Activated T-helper 1 cell treated with anti-CD3 and anti-CD28 coated beads, Interleukin-12 subunit alpha, Interleukin-12 subunit beta, Interleukin-2, Interleukin-4 antibody, amounts not matched to agents 30 ng/mL and 10 ng/mL and 1 ng/mL, durations not matched to agents 14 hours and 24 hours and 36 hours (primary cell): ENCODE results near the gene POU2F2. TPM values are rescaled to one million over a fixed set of nuclear protein-coding genes. Genes with fewer than 3 reads are reported as not detected.

Experiments used
- DNase-seq: peaks from one replicate; pipeline ENCODE4 v3.0.0; 2021; ENCODE audit warnings: low spot score
- H3K27ac Mint-ChIP-seq: one replicate; pipeline ENCODE4 v1.8.0; 2021; ENCODE audit warnings: mild to moderate bottlenecking, mixed read lengths
- H3K27me3 Mint-ChIP-seq: one replicate; pipeline ENCODE4 v1.8.0; 2022; ENCODE audit warnings: mild to moderate bottlenecking, moderate library complexity, mixed read lengths; ENCODE audit not compliant: insufficient read depth
- H3K36me3 Mint-ChIP-seq: one replicate; pipeline ENCODE4 v1.8.0; 2021; ENCODE audit warnings: low read depth, mixed read lengths
- H3K4me1 Mint-ChIP-seq: one replicate; pipeline ENCODE4 v1.8.0; 2021; ENCODE audit warnings: low read depth, mixed read lengths
- H3K4me3 Mint-ChIP-seq: one replicate; pipeline ENCODE4 v1.8.0; 2021; ENCODE audit warnings: mild to moderate bottlenecking, moderate library complexity, mixed read lengths
- H3K9me3 Mint-ChIP-seq: one replicate; pipeline ENCODE4 v1.8.0; 2021; ENCODE audit warnings: mixed read lengths
- intact Hi-C: fragments of 100-400 bp; cut with micrococcal nuclease; formaldehyde crosslinking; loops from one replicate; pipeline ENCODE4 v1.15.1; 2024
- total RNA-seq: library from RNA; stranded (reverse); gene quantifications from 2 replicates; pipeline ENCODE4 v1.2.3, GENCODE V29; 2022

The POU2F2 gene
- total RNA-seq, 1 donor from 2014 or later = 64.0 TPM

GRCh38 chr19:42129399-42130253, 2.6 kb downstream of the POU2F2 start:
- no peak for DNase-seq
- Mint-ChIP-seq H3K27me3 (no peaks in the 10 kb centered on the region), H3K4me1 (peaks cover 61% of the 10 kb centered on the region), H3K36me3 (peaks cover 20% of the 10 kb centered on the region), H3K27ac (peak overlapping the region; percentile 57), H3K4me3 (peak overlapping the region; percentile 93), H3K9me3 (no peaks in the 10 kb centered on the region)
- intact Hi-C loops = no loop called here

- no peak overlapping the region for H3K4me3 Mint-ChIP-seq
- peak overlapping the region; percentile 45 for H3K27ac Mint-ChIP-seq
- H3K36me3 Mint-ChIP-seq = peaks cover 34% of the 10 kb centered on the region
- peaks cover 58% of the 10 kb centered on the region for H3K4me1 Mint-ChIP-seq
- intact Hi-C loops = no loop called here
- no peaks in the 10 kb centered on the region for H3K9me3 Mint-ChIP-seq
- H3K27me3 Mint-ChIP-seq = no peaks in the 10 kb centered on the region
- DNase-seq = no peak
These were observed 5.7 kb downstream of the POU2F2 start for GRCh38 chr19:42126574-42126973.

- DNase-seq = no peak
- Mint-ChIP-seq H3K4me1 (peaks cover 60% of the 10 kb centered on the region), H3K27ac (no peak overlapping the region), H3K4me3 (no peak overlapping the region), H3K9me3 (no peaks in the 10 kb centered on the region), H3K36me3 (peaks cover 37% of the 10 kb centered on the region), H3K27me3 (no peaks in the 10 kb centered on the region)
- intact Hi-C loops = no loop called here
These were observed 6.7 kb downstream of the POU2F2 start for GRCh38 chr19:42125536-42125935.

- DNase-seq = no peak
- Mint-ChIP-seq H3K4me3 (no peak overlapping the region), H3K27me3 (no peaks in the 10 kb centered on the region), H3K9me3 (no peaks in the 10 kb centered on the region), H3K36me3 (peaks cover 33% of the 10 kb centered on the region), H3K4me1 (peaks cover 50% of the 10 kb centered on the region), H3K27ac (no peak overlapping the region)
- intact Hi-C loops = loop anchor here (5.0 kb wide), 2 partner anchors 237 to 298 kb away; no protein-coding TSS in a partner anchor
These were observed 7.8 kb downstream of the POU2F2 start for GRCh38 chr19:42124386-42124901.

- no peaks in the 10 kb centered on the region for H3K27me3 Mint-ChIP-seq
- H3K36me3 Mint-ChIP-seq = peaks cover 35% of the 10 kb centered on the region
- H3K9me3 Mint-ChIP-seq = no peaks in the 10 kb centered on the region
- peak overlapping the region; percentile 78 for H3K4me3 Mint-ChIP-seq
- intact Hi-C loops = loop anchor here (1.0 to 5.0 kb wide), 6 partner anchors 9 to 299 kb away; partner anchors contain the start of genes DEDD2, GSK3A and POU2F2
- H3K4me1 Mint-ChIP-seq = peaks cover 49% of the 10 kb centered on the region
- H3K27ac Mint-ChIP-seq = peak overlapping the region; percentile 97
- no peak for DNase-seq
These were observed 8.5 kb downstream of the POU2F2 start for GRCh38 chr19:42123765-42124164.

GRCh38 chr19:42122691-42123607, 9.3 kb downstream of the POU2F2 start:
- Mint-ChIP-seq H3K27me3 (no peaks in the 10 kb centered on the region), H3K4me1 (peaks cover 47% of the 10 kb centered on the region), H3K4me3 (peak overlapping the region; percentile 78), H3K36me3 (peaks cover 33% of the 10 kb centered on the region), H3K27ac (peak overlapping the region; percentile 97), H3K9me3 (no peaks in the 10 kb centered on the region)
- DNase-seq = peak; percentile 42
- intact Hi-C loops = loop anchor here (1.0 to 5.0 kb wide), 7 partner anchors 9 to 299 kb away; partner anchors contain the start of genes DEDD2, GSK3A and POU2F2

GRCh38 chr19:42121656-42122069, 10.6 kb downstream of the POU2F2 start:
- intact Hi-C loops = loop anchor here (1.0 to 5.0 kb wide), 6 partner anchors 13 to 301 kb away; partner anchors contain the start of genes DEDD2 and GSK3A
- peaks cover 42% of the 10 kb centered on the region for H3K4me1 Mint-ChIP-seq
- peaks cover 28% of the 10 kb centered on the region for H3K36me3 Mint-ChIP-seq
- H3K4me3 Mint-ChIP-seq = peak overlapping the region; percentile 78
- no peaks in the 10 kb centered on the region for H3K9me3 Mint-ChIP-seq
- peak; percentile 74 for DNase-seq
- H3K27ac Mint-ChIP-seq = peak overlapping the region; percentile 97
- H3K27me3 Mint-ChIP-seq = no peaks in the 10 kb centered on the region

GRCh38 chr19:42121036-42121621, 11.1 kb downstream of the POU2F2 start:
- peak overlapping the region; percentile 78 for H3K4me3 Mint-ChIP-seq
- intact Hi-C loops = loop anchor here (5.0 kb wide), 2 partner anchors 234 to 301 kb away; no protein-coding TSS in a partner anchor
- peak overlapping the region; percentile 97 for H3K27ac Mint-ChIP-seq
- peaks cover 42% of the 10 kb centered on the region for H3K4me1 Mint-ChIP-seq
- DNase-seq = no peak
- no peaks in the 10 kb centered on the region for H3K27me3 Mint-ChIP-seq
- peaks cover 30% of the 10 kb centered on the region for H3K36me3 Mint-ChIP-seq
- H3K9me3 Mint-ChIP-seq = no peaks in the 10 kb centered on the region

- Mint-ChIP-seq H3K4me1 (peaks cover 48% of the 10 kb centered on the region), H3K27ac (peak overlapping the region; percentile 97), H3K4me3 (peak overlapping the region; percentile 78), H3K9me3 (no peaks in the 10 kb centered on the region), H3K36me3 (peaks cover 33% of the 10 kb centered on the region), H3K27me3 (no peaks in the 10 kb centered on the region)
- no peak for DNase-seq
- intact Hi-C loops = loop anchor here (5.0 kb wide), 2 partner anchors 233 to 302 kb away; no protein-coding TSS in a partner anchor
These were observed 11.8 kb downstream of the POU2F2 start for GRCh38 chr19:42120276-42120980.

GRCh38 chr19:42117076-42117475, 15.2 kb downstream of the POU2F2 start:
- Mint-ChIP-seq H3K4me1 (peaks cover 52% of the 10 kb centered on the region), H3K9me3 (no peaks in the 10 kb centered on the region), H3K4me3 (no peak overlapping the region), H3K27ac (no peak overlapping the region), H3K27me3 (no peaks in the 10 kb centered on the region), H3K36me3 (peaks cover 41% of the 10 kb centered on the region)
- no peak for DNase-seq
- intact Hi-C loops = no loop called here

GRCh38 chr19:42116308-42117075, 15.8 kb downstream of the POU2F2 start:
- H3K4me3 Mint-ChIP-seq = no peak overlapping the region
- intact Hi-C loops = no loop called here
- H3K36me3 Mint-ChIP-seq = peaks cover 40% of the 10 kb centered on the region
- no peak for DNase-seq
- peaks cover 53% of the 10 kb centered on the region for H3K4me1 Mint-ChIP-seq
- no peaks in the 10 kb centered on the region for H3K9me3 Mint-ChIP-seq
- H3K27me3 Mint-ChIP-seq = no peaks in the 10 kb centered on the region
- H3K27ac Mint-ChIP-seq = no peak overlapping the region
